Measurements from ENCODE around the gene PROSER2.

- TF ChIP-seq, protein P1, sequence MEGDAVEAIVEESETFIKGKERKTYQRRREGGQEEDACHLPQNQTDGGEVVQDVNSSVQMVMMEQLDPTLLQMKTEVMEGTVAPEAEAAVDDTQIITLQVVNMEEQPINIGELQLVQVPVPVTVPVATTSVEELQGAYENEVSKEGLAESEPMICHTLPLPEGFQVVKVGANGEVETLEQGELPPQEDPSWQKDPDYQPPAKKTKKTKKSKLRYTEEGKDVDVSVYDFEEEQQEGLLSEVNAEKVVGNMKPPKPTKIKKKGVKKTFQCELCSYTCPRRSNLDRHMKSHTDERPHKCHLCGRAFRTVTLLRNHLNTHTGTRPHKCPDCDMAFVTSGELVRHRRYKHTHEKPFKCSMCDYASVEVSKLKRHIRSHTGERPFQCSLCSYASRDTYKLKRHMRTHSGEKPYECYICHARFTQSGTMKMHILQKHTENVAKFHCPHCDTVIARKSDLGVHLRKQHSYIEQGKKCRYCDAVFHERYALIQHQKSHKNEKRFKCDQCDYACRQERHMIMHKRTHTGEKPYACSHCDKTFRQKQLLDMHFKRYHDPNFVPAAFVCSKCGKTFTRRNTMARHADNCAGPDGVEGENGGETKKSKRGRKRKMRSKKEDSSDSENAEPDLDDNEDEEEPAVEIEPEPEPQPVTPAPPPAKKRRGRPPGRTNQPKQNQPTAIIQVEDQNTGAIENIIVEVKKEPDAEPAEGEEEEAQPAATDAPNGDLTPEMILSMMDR (IDR thresholded peaks at IDR 0.05; ENCODE audit: insufficient read depth, low read length, poor library complexity, severe bottlenecking): no peak
- TF ChIP-seq EZH2phosphoT487 (conservative IDR thresholded peaks at IDR 0.05; ENCODE audit: low read length): no peak
These were observed 26.8 kb downstream of the PROSER2 start for GRCh38 chr10:11849911-11850310.
